Natural killer cell (primary cell): ENCODE measurements around the gene POLR2E. TPM values are rescaled to one million over a fixed set of nuclear protein-coding genes. Genes with fewer than 3 reads are reported as not detected.

Source experiments
- ATAC-seq, 3 donors: fragments of 150-1000 bp in 2 of 3; fragments of 200-7000 bp in 1 of 3; cut with Tn5 transposase; 1 replicate in 1 of 3; 2 replicates in 2 of 3; pipeline ENCODE4 v1.10.0; 2021; ENCODE audit warnings: mild to moderate bottlenecking in 2 of 3, moderate library complexity in 2 of 3
- DNase-seq, 2 donors: peaks; one replicate each; pipeline versions ENCODE4 v3.0.0 to v3.0.0-alpha.2; 2013 to 2021; ENCODE audit warnings: mixed read lengths in 1 of 2
- H3K27ac ChIP-seq: one replicate; pipeline ENCODE4 v1.5.1; 2013; ENCODE audit warnings: mild to moderate bottlenecking, low read length
- H3K27me3 ChIP-seq: one replicate; pipeline ENCODE4 v1.6.1; 2013; ENCODE audit warnings: low read length; ENCODE audit not compliant: control insufficient read depth, insufficient read depth
- H3K36me3 ChIP-seq: one replicate; pipeline ENCODE4 v1.6.1; 2013; ENCODE audit warnings: low read length; ENCODE audit not compliant: control insufficient read depth, insufficient read depth
- H3K4me1 ChIP-seq: one replicate; pipeline ENCODE4 v1.6.1; 2013; ENCODE audit warnings: low read length; ENCODE audit not compliant: control insufficient read depth, insufficient read depth
- H3K4me3 ChIP-seq: one replicate; pipeline ENCODE4 v1.5.1; 2013; ENCODE audit warnings: low read length
- H3K9me3 ChIP-seq: one replicate; pipeline ENCODE4 v1.6.1; 2013; ENCODE audit warnings: low read length; ENCODE audit not compliant: control insufficient read depth, insufficient read depth
- H3K27ac Mint-ChIP-seq, 2 donors: one replicate each; pipeline ENCODE4 v1.8.0; 2022; ENCODE audit warnings: mild to moderate bottlenecking in 2 of 2, mixed read lengths in 2 of 2, moderate library complexity in 1 of 2
- H3K27me3 Mint-ChIP-seq, 2 donors: one replicate each; pipeline ENCODE4 v1.8.0; 2022; ENCODE audit warnings: low read depth in 2 of 2, mixed read lengths in 2 of 2
- H3K36me3 Mint-ChIP-seq: one replicate; pipeline ENCODE4 v1.8.0; 2022; ENCODE audit warnings: mixed read lengths
- H3K4me1 Mint-ChIP-seq, 2 donors: one replicate each; pipeline ENCODE4 v1.8.0; 2022; ENCODE audit warnings: mixed read lengths in 2 of 2
- H3K4me3 Mint-ChIP-seq: one replicate; pipeline ENCODE4 v1.8.0; 2022; ENCODE audit warnings: mild to moderate bottlenecking, moderate library complexity, mixed read lengths
- H3K9me3 Mint-ChIP-seq, 2 donors: one replicate each; pipeline ENCODE4 v1.8.0; 2022; ENCODE audit warnings: mixed read lengths in 2 of 2
- WGBS: methylation state at CpG from one replicate; pipeline ENCODE4 v1.1.7; 2013; ENCODE audit warnings: missing lambda C conversion rate; ENCODE audit not compliant: insufficient coverage; 5-methylcytosine and 5-hydroxymethylcytosine counted together
- intact Hi-C: fragments of 100-400 bp; cut with micrococcal nuclease; formaldehyde crosslinking; loops from one replicate; pipeline ENCODE4 v1.14.2; 2022
- total RNA-seq, 4 donors: library from RNA; stranded (reverse); fragments of 120-200 nt in 1 of 4; gene quantifications; one replicate each; pipeline versions ENCODE4 v1.2.3 to v1.2.4, GENCODE V29; 2013 to 2022
- TF ChIP-seq, protein P1 (sequence below): fragments of 200-600 bp; IDR thresholded peaks from one replicate; pipeline ENCODE4 v1.8.0; 2022; ENCODE audit warnings: antibody characterized with exemption

Gene POLR2E
- total RNA-seq, 3 donors from 2014 or later (not counting 1 experiment from before 2014, with no cell fraction given) = 77.3 to 105 (median 91.6) TPM

DNA sequence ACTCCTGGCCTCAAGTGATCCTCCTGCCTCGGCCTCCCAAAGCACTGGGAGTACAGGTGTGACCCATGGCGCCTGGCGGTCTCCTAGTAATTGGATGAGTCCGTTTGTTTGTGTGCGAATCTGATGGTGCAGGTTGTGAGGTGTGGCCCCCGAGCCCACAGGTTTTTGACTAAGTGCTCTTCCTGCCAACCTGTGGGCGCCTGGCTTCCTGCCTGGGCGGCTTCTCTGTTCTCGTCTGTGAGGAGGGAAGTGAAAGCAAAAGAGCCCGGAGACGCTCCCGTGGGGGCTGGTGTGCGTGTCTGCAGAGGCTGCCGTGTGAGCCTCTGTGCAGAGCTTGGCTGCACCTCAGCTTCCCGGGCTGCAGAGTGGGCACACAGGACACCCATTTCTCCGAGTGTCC lies 18.2 kb downstream of the POLR2E start:
- H3K27ac Mint-ChIP-seq = peak overlapping the region; percentile 93 to 95
- DNase-seq = peak; percentile 80 to 97
- no peaks in the 10 kb centered on the region for H3K27me3 Mint-ChIP-seq
- WGBS = under 1% methylated on average over 16 of the region's 16 CpGs
- no peaks in the 10 kb centered on the region for H3K9me3 Mint-ChIP-seq
- H3K4me3 Mint-ChIP-seq = peak overlapping the region; percentile 74
- ATAC-seq = peak; percentile 83 to 88 (median 84)
- peaks cover 79% of the 10 kb centered on the region for H3K36me3 ChIP-seq
- peaks cover 98% of the 10 kb centered on the region for H3K4me1 ChIP-seq
- TF ChIP-seq, protein P1, sequence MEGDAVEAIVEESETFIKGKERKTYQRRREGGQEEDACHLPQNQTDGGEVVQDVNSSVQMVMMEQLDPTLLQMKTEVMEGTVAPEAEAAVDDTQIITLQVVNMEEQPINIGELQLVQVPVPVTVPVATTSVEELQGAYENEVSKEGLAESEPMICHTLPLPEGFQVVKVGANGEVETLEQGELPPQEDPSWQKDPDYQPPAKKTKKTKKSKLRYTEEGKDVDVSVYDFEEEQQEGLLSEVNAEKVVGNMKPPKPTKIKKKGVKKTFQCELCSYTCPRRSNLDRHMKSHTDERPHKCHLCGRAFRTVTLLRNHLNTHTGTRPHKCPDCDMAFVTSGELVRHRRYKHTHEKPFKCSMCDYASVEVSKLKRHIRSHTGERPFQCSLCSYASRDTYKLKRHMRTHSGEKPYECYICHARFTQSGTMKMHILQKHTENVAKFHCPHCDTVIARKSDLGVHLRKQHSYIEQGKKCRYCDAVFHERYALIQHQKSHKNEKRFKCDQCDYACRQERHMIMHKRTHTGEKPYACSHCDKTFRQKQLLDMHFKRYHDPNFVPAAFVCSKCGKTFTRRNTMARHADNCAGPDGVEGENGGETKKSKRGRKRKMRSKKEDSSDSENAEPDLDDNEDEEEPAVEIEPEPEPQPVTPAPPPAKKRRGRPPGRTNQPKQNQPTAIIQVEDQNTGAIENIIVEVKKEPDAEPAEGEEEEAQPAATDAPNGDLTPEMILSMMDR = no peak
- H3K4me1 Mint-ChIP-seq = peaks cover 26 to 38% of the 10 kb centered on the region in 2 donors
- H3K27me3 ChIP-seq = no peaks in the 10 kb centered on the region
- peaks cover 7% of the 10 kb centered on the region for H3K36me3 Mint-ChIP-seq
- H3K27ac ChIP-seq = peak overlapping the region; percentile 94
- intact Hi-C loops = loop anchor here (1.0 to 2.0 kb wide), 3 partner anchors 10 to 16 kb away; partner anchors contain the start of gene ARHGAP45
- H3K9me3 ChIP-seq = no peaks in the 10 kb centered on the region
- peak overlapping the region; percentile 5 for H3K4me3 ChIP-seq

DNA sequence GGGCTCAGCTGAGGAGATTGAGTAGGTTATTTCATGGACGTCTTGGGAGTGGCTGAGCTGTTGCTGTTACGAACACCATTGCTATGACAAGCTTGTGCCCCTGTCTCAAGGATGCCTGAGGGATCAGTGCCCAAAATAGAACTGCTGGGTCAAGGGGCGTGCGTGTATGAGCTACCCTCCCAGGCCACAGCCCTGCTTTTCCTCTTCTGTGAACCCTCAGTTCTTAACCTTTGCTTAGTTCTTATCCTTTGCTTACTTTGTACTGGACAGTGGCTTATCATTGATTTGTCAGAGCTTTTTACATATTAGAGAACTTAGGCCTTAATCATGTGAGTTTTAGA lies 19.2 kb downstream of the POLR2E start:
- Histone ChIP-seq H3K4me1 (peaks cover 93% of the 10 kb centered on the region), H3K27me3 (no peaks in the 10 kb centered on the region), H3K9me3 (no peaks in the 10 kb centered on the region), H3K36me3 (peaks cover 75% of the 10 kb centered on the region), H3K4me3 (no peak overlapping the region), H3K27ac (peak overlapping the region; percentile 94)
- Mint-ChIP-seq H3K27ac (peak overlapping the region; percentile 93 to 95), H3K9me3 (no peaks in the 10 kb centered on the region), H3K4me3 (peak overlapping the region; percentile 84), H3K4me1 (peaks cover 30 to 39% of the 10 kb centered on the region in 2 donors), H3K36me3 (peaks cover 7% of the 10 kb centered on the region), H3K27me3 (no peaks in the 10 kb centered on the region)
- intact Hi-C loops = loop anchor here (2.0 kb wide), 1 partner anchor 17 kb away; no protein-coding TSS in a partner anchor
- TF ChIP-seq, protein P1 = no peak
- no peak for ATAC-seq
- DNase-seq = peak in 1 of 2 donors; percentile 42
- WGBS = 67% methylated on average over 4 of the region's 4 CpGs

DNA sequence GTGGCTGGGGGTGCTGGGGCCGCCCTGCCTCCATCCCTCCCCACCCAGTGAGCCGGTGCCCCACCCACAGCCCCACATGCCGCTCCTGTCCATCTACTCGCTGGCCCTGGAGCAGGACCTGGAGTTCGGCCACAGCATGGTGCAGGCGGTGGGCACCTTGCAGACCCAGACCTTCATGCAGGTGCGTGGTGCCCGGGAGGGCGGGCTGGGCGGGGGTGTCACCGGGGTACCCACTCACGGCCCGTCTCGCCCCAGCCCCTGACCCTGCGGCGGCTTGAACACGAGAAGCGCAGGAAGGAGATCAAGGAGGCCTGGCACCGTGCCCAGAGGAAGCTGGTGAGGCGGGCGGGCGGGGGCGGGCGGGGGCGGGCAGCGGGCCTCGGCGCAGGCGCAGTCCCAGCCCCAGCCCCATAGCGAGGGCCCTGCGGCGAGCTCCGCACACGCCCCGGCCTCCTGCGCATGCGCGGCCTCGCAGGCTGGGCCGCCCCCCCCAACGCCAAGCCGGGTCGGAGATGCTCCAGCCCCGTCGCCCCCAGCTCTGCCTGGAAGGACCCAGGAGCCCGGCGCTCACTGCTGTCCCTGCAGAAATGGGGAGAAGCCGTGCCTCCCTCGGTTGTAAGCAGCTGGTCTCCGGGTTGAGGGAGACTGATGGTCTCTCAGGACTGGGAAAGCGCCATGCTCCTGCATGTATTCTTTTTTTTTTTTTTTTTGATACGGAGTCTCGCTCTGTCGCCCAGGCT lies 20.5 kb downstream of the POLR2E start:
- TF ChIP-seq, protein P1 = no peak
- no peak overlapping the region for H3K4me3 ChIP-seq
- no peaks in the 10 kb centered on the region for H3K9me3 ChIP-seq
- intact Hi-C loops = no loop called here
- H3K36me3 ChIP-seq = peaks cover 71% of the 10 kb centered on the region
- H3K4me1 ChIP-seq = peaks cover 93% of the 10 kb centered on the region
- Mint-ChIP-seq H3K27ac (peak overlapping the region; percentile 93 to 95), H3K27me3 (no peaks in the 10 kb centered on the region), H3K4me1 (peaks cover 30 to 38% of the 10 kb centered on the region in 2 donors), H3K9me3 (no peaks in the 10 kb centered on the region), H3K4me3 (peak overlapping the region; percentile 84), H3K36me3 (peaks cover 7% of the 10 kb centered on the region)
- peak overlapping the region; percentile 52 for H3K27ac ChIP-seq
- peak; percentile 42 to 72 (median 59) for ATAC-seq
- no peaks in the 10 kb centered on the region for H3K27me3 ChIP-seq
- WGBS = 4% methylated on average over 53 of the region's 54 CpGs
- peak; percentile 84 to 99 for DNase-seq
